ENCODE results near the gene CCDC159.

GRCh38 chr19:11379857-11380350 lies 33.6 kb downstream of the CCDC159 start:
- no peak for TF ChIP-seq CTCF (IDR thresholded peaks at IDR 0.05 in 8 of 11, conservative IDR thresholded peaks at IDR 0.05 in 3 of 11)
- no peak for TF ChIP-seq POLR2AphosphoS5 (IDR thresholded peaks at IDR 0.05)
- no peak for TF ChIP-seq POLR2A (IDR thresholded peaks at IDR 0.05)

Measured in spleen (tissue), 7 donors.